WTC11 (cell line): ENCODE data around the gene FBXW2. TPM values are rescaled to one million over a fixed set of nuclear protein-coding genes. Genes with fewer than 3 reads are reported as not detected.

Experiments
- ATAC-seq: fragments of 200-7000 bp; cut with Tn5 transposase; 2 replicates; pipeline ENCODE4 v1.10.0; 2021; ENCODE audit warnings: mild to moderate bottlenecking, moderate library complexity
- CTCF ChIA-PET: fragments of 300-600 bp; sonication (Branson Sonifier 250); formaldehyde crosslinking; loops from one replicate; lab custom pipeline; 2021; ENCODE audit warnings: antibody characterized with exemption; lab: Charles Lee
- POLR2A ChIA-PET: fragments of 350-600 bp; sonication (Branson Sonifier 250); formaldehyde crosslinking; loops from one replicate; lab custom pipeline; 2021; ENCODE audit warnings: antibody characterized with exemption; lab: Charles Lee
- DNase-seq: peaks from one replicate; pipeline ENCODE4 v3.0.0; 2021; ENCODE audit warnings: low spot score
- H3K27ac Mint-ChIP-seq: 2 replicates; pipeline ENCODE4 v1.8.0; 2021; ENCODE audit warnings: mixed read lengths
- H3K27me3 Mint-ChIP-seq: 2 replicates; pipeline ENCODE4 v1.8.0; 2021; ENCODE audit warnings: low read depth, mild to moderate bottlenecking, moderate library complexity, mixed read lengths
- H3K36me3 Mint-ChIP-seq: 2 replicates; pipeline ENCODE4 v1.8.0; 2021; ENCODE audit warnings: mixed read lengths
- H3K4me1 Mint-ChIP-seq: 2 replicates; pipeline ENCODE4 v1.8.0; 2022; ENCODE audit warnings: mixed read lengths
- H3K4me3 Mint-ChIP-seq: 2 replicates; pipeline ENCODE4 v1.8.0; 2021; ENCODE audit warnings: mild to moderate bottlenecking, moderate library complexity, mixed read lengths
- H3K9me3 Mint-ChIP-seq: 2 replicates; pipeline ENCODE4 v1.8.0; 2021; ENCODE audit warnings: mixed read lengths
- ATF2 ChIP-seq: sonication (generic); formaldehyde crosslinking; IDR thresholded peaks from 2 replicates; pipeline ENCODE4 v1.8.1; 2022; ENCODE audit warnings: low read depth, missing genetic modification reagents, borderline replicate concordance
- E2F4 ChIP-seq: sonication (generic); formaldehyde crosslinking; IDR thresholded peaks from 2 replicates; pipeline ENCODE4 v1.8.1; 2022; ENCODE audit warnings: low read depth, mild to moderate bottlenecking, moderate library complexity, missing genetic modification reagents, borderline replicate concordance
- ERG ChIP-seq: fragments of 250-450 bp; sonication (Bioruptor Pico); IDR thresholded peaks from 2 replicates; pipeline ENCODE4 v1.8.0; 2021; ENCODE audit warnings: mild to moderate bottlenecking
- ETV6 ChIP-seq: sonication (generic); formaldehyde crosslinking; IDR thresholded peaks from 2 replicates; pipeline ENCODE4 v1.8.1; 2022; ENCODE audit warnings: mild to moderate bottlenecking, missing genetic modification reagents
- FOXK1 ChIP-seq: sonication (generic); formaldehyde crosslinking; IDR thresholded peaks from 2 replicates; pipeline ENCODE4 v1.8.0; 2022; ENCODE audit warnings: mild to moderate bottlenecking, moderate library complexity, missing genetic modification reagents
- GRHL2 ChIP-seq: fragments of 250-450 bp; sonication (Bioruptor Pico); IDR thresholded peaks from 2 replicates; pipeline ENCODE4 v1.8.0; 2022; ENCODE audit warnings: mild to moderate bottlenecking, moderate library complexity; ENCODE audit not compliant: insufficient replicate concordance, severe bottlenecking
- JUN ChIP-seq: sonication (generic); formaldehyde crosslinking; IDR thresholded peaks from 2 replicates; pipeline ENCODE4 v1.8.0; 2023; ENCODE audit warnings: mild to moderate bottlenecking, missing genetic modification reagents
- NFATC4 ChIP-seq: fragments of 250-450 bp; sonication (Bioruptor Pico); IDR thresholded peaks from 2 replicates; pipeline ENCODE4 v1.9.0; 2021; ENCODE audit warnings: mild to moderate bottlenecking
- PRRX2 ChIP-seq: fragments of 250-450 bp; sonication (Bioruptor Pico); IDR thresholded peaks from 2 replicates; pipeline ENCODE4 v1.8.0; 2021; ENCODE audit warnings: mild to moderate bottlenecking
- SP1 ChIP-seq: sonication (generic); formaldehyde crosslinking; conservative IDR thresholded peaks from 2 replicates; pipeline ENCODE4 v1.8.1; 2022; ENCODE audit warnings: missing genetic modification reagents
- TP53 ChIP-seq: sonication (generic); formaldehyde crosslinking; IDR thresholded peaks from 2 replicates; pipeline ENCODE4 v1.8.1; 2023; ENCODE audit warnings: mild to moderate bottlenecking, missing genetic modification reagents
- ZBTB21 ChIP-seq: sonication (generic); formaldehyde crosslinking; IDR thresholded peaks from 2 replicates; pipeline ENCODE4 v1.8.1; 2023; ENCODE audit warnings: mild to moderate bottlenecking, missing genetic modification reagents, borderline replicate concordance
- ZNF121 ChIP-seq: sonication (generic); formaldehyde crosslinking; IDR thresholded peaks from 2 replicates; pipeline ENCODE4 v1.8.0; 2023; ENCODE audit warnings: missing genetic modification reagents
- ZNF263 ChIP-seq: sonication (generic); formaldehyde crosslinking; IDR thresholded peaks from 2 replicates; pipeline ENCODE4 v1.8.1; 2022; ENCODE audit warnings: low read depth, mild to moderate bottlenecking, moderate library complexity, missing genetic modification reagents
- total RNA-seq: library from RNA; stranded (reverse); gene quantifications from 3 replicates; pipeline ENCODE4 v1.2.3, GENCODE V29; 2021
- TF ChIP-seq, protein P1 (sequence below): sonication (generic); formaldehyde crosslinking; IDR thresholded peaks from 2 replicates; pipeline ENCODE4 v1.8.0; 2022; ENCODE audit warnings: missing genetic modification reagents
- TF ChIP-seq, protein P2 (sequence below): sonication (generic); formaldehyde crosslinking; IDR thresholded peaks from 2 replicates; pipeline ENCODE4 v1.8.1; 2022; ENCODE audit warnings: mild to moderate bottlenecking, moderate library complexity, missing genetic modification reagents
- TF ChIP-seq, protein P3 (sequence below): fragments of 200-600 bp; IDR thresholded peaks from 2 replicates; pipeline ENCODE4 v1.8.0; 2022; ENCODE audit warnings: antibody characterized with exemption

FBXW2 gene
- total RNA-seq, 1 experiment from 2014 or later, result 59.8 TPM

DNA sequence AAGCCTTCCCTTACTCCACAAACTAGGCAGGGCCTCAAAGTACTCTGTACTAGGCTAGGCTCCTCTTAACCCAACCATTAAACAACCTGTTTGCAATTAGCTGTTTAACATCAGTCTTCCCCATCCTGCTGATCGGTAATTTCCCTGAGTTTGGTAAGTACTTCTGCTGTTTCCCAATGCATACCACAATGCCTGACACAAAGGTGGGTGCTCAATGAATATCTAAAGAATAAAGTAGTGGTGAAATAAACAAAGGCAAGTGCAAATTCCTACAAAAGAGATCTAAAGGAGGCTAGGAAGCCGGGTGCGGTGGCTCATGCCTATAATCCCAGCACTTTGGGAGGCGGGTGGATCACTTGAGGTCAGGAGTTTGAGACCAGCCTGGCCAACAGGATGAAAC, 25.0 kb downstream of the FBXW2 start:
- H3K4me1 Mint-ChIP-seq, result peaks cover 5% of the 10 kb centered on the region; the same call in 1 of the 2 replicates
- no peaks in the 10 kb centered on the region for H3K27me3 Mint-ChIP-seq
- TF ChIP-seq TP53, result no peak
- TF ChIP-seq ERG (CRISPR knock-in tag), result no peak
- TF ChIP-seq SP1 (CRISPR knock-in tag), result no peak
- no peak for TF ChIP-seq E2F4 (CRISPR knock-in tag)
- TF ChIP-seq FOXK1 (CRISPR knock-in tag), result no peak
- TF ChIP-seq, protein P1, sequence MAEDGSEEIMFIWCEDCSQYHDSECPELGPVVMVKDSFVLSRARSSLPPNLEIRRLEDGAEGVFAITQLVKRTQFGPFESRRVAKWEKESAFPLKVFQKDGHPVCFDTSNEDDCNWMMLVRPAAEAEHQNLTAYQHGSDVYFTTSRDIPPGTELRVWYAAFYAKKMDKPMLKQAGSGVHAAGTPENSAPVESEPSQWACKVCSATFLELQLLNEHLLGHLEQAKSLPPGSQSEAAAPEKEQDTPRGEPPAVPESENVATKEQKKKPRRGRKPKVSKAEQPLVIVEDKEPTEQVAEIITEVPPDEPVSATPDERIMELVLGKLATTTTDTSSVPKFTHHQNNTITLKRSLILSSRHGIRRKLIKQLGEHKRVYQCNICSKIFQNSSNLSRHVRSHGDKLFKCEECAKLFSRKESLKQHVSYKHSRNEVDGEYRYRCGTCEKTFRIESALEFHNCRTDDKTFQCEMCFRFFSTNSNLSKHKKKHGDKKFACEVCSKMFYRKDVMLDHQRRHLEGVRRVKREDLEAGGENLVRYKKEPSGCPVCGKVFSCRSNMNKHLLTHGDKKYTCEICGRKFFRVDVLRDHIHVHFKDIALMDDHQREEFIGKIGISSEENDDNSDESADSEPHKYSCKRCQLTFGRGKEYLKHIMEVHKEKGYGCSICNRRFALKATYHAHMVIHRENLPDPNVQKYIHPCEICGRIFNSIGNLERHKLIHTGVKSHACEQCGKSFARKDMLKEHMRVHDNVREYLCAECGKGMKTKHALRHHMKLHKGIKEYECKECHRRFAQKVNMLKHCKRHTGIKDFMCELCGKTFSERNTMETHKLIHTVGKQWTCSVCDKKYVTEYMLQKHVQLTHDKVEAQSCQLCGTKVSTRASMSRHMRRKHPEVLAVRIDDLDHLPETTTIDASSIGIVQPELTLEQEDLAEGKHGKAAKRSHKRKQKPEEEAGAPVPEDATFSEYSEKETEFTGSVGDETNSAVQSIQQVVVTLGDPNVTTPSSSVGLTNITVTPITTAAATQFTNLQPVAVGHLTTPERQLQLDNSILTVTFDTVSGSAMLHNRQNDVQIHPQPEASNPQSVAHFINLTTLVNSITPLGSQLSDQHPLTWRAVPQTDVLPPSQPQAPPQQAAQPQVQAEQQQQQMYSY (CRISPR knock-in tag), result no peak
- no peak for TF ChIP-seq JUN (CRISPR knock-in tag)
- no peak for TF ChIP-seq ZNF263
- no peak for TF ChIP-seq NFATC4
- no peak for TF ChIP-seq ZNF121 (CRISPR knock-in tag)
- TF ChIP-seq, protein P2, sequence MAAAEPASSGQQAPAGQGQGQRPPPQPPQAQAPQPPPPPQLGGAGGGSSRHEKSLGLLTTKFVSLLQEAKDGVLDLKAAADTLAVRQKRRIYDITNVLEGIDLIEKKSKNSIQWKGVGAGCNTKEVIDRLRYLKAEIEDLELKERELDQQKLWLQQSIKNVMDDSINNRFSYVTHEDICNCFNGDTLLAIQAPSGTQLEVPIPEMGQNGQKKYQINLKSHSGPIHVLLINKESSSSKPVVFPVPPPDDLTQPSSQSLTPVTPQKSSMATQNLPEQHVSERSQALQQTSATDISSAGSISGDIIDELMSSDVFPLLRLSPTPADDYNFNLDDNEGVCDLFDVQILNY (CRISPR knock-in tag), result no peak
- no peak for TF ChIP-seq ZBTB21 (CRISPR knock-in tag)
- no peak overlapping the region for H3K4me3 Mint-ChIP-seq
- ATAC-seq (peak; percentile 80), DNase-seq (no peak)
- peaks cover 52% of the 10 kb centered on the region for H3K36me3 Mint-ChIP-seq
- no peaks in the 10 kb centered on the region for H3K9me3 Mint-ChIP-seq
- no peak overlapping the region for H3K27ac Mint-ChIP-seq
- CTCF ChIA-PET, result no interaction called here
- POLR2A ChIA-PET, result no interaction called here

- H3K4me1 Mint-ChIP-seq, result peaks cover 5% of the 10 kb centered on the region; the same call in 1 of the 2 replicates
- no peak overlapping the region for H3K4me3 Mint-ChIP-seq
- POLR2A ChIA-PET, result no interaction called here
- CTCF ChIA-PET, result interaction anchor here (1.5 kb wide), 1 partner anchor 38 kb away, joined by 5 read pairs; no protein-coding TSS in a partner anchor
- no peak overlapping the region for H3K27ac Mint-ChIP-seq
- H3K27me3 Mint-ChIP-seq, result no peaks in the 10 kb centered on the region
- H3K9me3 Mint-ChIP-seq, result no peaks in the 10 kb centered on the region
- ATAC-seq, result no peak
- peaks cover 52% of the 10 kb centered on the region for H3K36me3 Mint-ChIP-seq
- no peak for DNase-seq
- no peak for TF ChIP-seq TP53
- TF ChIP-seq GRHL2 (CRISPR knock-in tag), result no peak
Measured at GRCh38 chr9:120767451-120767850, 25.8 kb downstream of the FBXW2 start.

GRCh38 chr9:120765910-120766425, 27.2 kb downstream of the FBXW2 start:
- Mint-ChIP-seq H3K27ac (no peak overlapping the region), H3K9me3 (no peaks in the 10 kb centered on the region), H3K4me1 (peaks cover 5% of the 10 kb centered on the region; the same call in 1 of the 2 replicates), H3K27me3 (no peaks in the 10 kb centered on the region), H3K36me3 (peaks cover 50% of the 10 kb centered on the region), H3K4me3 (no peak overlapping the region)
- TF ChIP-seq PRRX2 (CRISPR knock-in tag), result no peak
- TF ChIP-seq, protein P3, sequence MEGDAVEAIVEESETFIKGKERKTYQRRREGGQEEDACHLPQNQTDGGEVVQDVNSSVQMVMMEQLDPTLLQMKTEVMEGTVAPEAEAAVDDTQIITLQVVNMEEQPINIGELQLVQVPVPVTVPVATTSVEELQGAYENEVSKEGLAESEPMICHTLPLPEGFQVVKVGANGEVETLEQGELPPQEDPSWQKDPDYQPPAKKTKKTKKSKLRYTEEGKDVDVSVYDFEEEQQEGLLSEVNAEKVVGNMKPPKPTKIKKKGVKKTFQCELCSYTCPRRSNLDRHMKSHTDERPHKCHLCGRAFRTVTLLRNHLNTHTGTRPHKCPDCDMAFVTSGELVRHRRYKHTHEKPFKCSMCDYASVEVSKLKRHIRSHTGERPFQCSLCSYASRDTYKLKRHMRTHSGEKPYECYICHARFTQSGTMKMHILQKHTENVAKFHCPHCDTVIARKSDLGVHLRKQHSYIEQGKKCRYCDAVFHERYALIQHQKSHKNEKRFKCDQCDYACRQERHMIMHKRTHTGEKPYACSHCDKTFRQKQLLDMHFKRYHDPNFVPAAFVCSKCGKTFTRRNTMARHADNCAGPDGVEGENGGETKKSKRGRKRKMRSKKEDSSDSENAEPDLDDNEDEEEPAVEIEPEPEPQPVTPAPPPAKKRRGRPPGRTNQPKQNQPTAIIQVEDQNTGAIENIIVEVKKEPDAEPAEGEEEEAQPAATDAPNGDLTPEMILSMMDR, result no peak
- TF ChIP-seq ATF2 (CRISPR knock-in tag), result no peak
- TF ChIP-seq ETV6 (CRISPR knock-in tag), result no peak
- TF ChIP-seq FOXK1 (CRISPR knock-in tag), result no peak
- CTCF ChIA-PET, result interaction anchor here (1.1 to 1.5 kb wide), 3 partner anchors 10 to 294 kb away, joined by 3 to 5 read pairs (median 3); no protein-coding TSS in a partner anchor
- POLR2A ChIA-PET, result no interaction called here
- DNase-seq (no peak), ATAC-seq (no peak)
